RPMI8226 (cell line): ENCODE data around the gene ZNF318.
A peak's percentile ranks its signal among the peaks of the same experiment; 100 is the strongest.
"Not testable (repeated sequence)": the region's sequence is repeated elsewhere in the genome, so short reads cannot be mapped to it uniquely, and the experiment has no call there.

Source experiments
- DNase-seq: peaks from one replicate; pipeline ENCODE4 v3.0.0-alpha.2; 2015

Gene ZNF318

GRCh38 chr6:43386492-43386891 lies 17.0 kb upstream of the ZNF318 start:
- peak; percentile 40 for DNase-seq

GRCh38 chr6:43383021-43383667 lies 13.7 kb upstream of the ZNF318 start:
- no peak for DNase-seq

GRCh38 chr6:43380858-43381257 lies 11.4 kb upstream of the ZNF318 start:
- DNase-seq: not testable (repeated sequence)

GRCh38 chr6:43378631-43379030 lies 9.2 kb upstream of the ZNF318 start:
- DNase-seq: no peak

- DNase-seq: no peak
These were observed 8.3 kb upstream of the ZNF318 start for GRCh38 chr6:43377710-43378229.

GRCh38 chr6:43376551-43376981 lies 7.1 kb upstream of the ZNF318 start:
- no peak for DNase-seq

GRCh38 chr6:43375693-43376092 lies 6.2 kb upstream of the ZNF318 start:
- no peak for DNase-seq

- no peak for DNase-seq
These were observed 3.9 kb upstream of the ZNF318 start for GRCh38 chr6:43373252-43373875.

- not testable (repeated sequence) for DNase-seq
These were observed 645 bp upstream of the ZNF318 start for GRCh38 chr6:43370003-43370580.

- peak; percentile 31 for DNase-seq
These were observed 937 bp downstream of the ZNF318 start for GRCh38 chr6:43368259-43369160.

GRCh38 chr6:43367245-43367984 lies 2.0 kb downstream of the ZNF318 start:
- no peak for DNase-seq

GRCh38 chr6:43361269-43361668 lies 8.2 kb downstream of the ZNF318 start:
- no peak for DNase-seq

- DNase-seq: no peak
These were observed 9.6 kb downstream of the ZNF318 start for GRCh38 chr6:43359831-43360230.

- no peak for DNase-seq
These were observed 10.1 kb downstream of the ZNF318 start for GRCh38 chr6:43359381-43359780.

- DNase-seq: no peak
These were observed 13.4 kb downstream of the ZNF318 start for GRCh38 chr6:43355862-43356590.

- DNase-seq: not testable (repeated sequence)
These were observed 17.5 kb downstream of the ZNF318 start for GRCh38 chr6:43351951-43352350.

- DNase-seq: no peak
These were observed 22.0 kb downstream of the ZNF318 start for GRCh38 chr6:43347444-43347843.

GRCh38 chr6:43347021-43347420 lies 22.4 kb downstream of the ZNF318 start:
- DNase-seq: no peak

GRCh38 chr6:43346243-43346642 lies 23.2 kb downstream of the ZNF318 start:
- DNase-seq: not testable (repeated sequence)

- no peak for DNase-seq
These were observed 30.3 kb downstream of the ZNF318 start for GRCh38 chr6:43339168-43339567.

- DNase-seq: no peak
These were observed 31.2 kb downstream of the ZNF318 start for GRCh38 chr6:43338243-43338642.

- DNase-seq: no peak
These were observed 33.1 kb downstream of the ZNF318 start for GRCh38 chr6:43336382-43336781.
